Vagina (tissue), 2 donors: ENCODE measurements around the gene MBD4.

ENCODE experiments used
- CTCF ChIP-seq, 3 experiments: fragments of 450-650 bp in 2 of 3; fragments of 200-600 bp in 1 of 3; sonication (generic) in 1 of 3; IDR thresholded peaks; one replicate each; pipeline ENCODE4 v1.5.1; 2017 to 2019; ENCODE audit warnings: antibody characterized with exemption in 3 of 3, mild to moderate bottlenecking in 2 of 3, moderate library complexity in 2 of 3
- POLR2AphosphoS5 ChIP-seq, 2 donors: sonication (generic); formaldehyde crosslinking; IDR thresholded peaks; one replicate each; pipeline ENCODE4 v1.9.0; 2017; ENCODE audit warnings: antibody characterized with exemption in 2 of 2, mild to moderate bottlenecking in 2 of 2, low read depth in 1 of 2; ENCODE audit not compliant: insufficient read depth in 1 of 2

- TF ChIP-seq POLR2AphosphoS5 (IDR thresholded peaks at IDR 0.05; ENCODE audit: insufficient read depth in 1 of 2, low read depth in 1 of 2) = no peak
- no peak for TF ChIP-seq CTCF (IDR thresholded peaks at IDR 0.05)
Observed at GRCh38 chr3:129470861-129471260, 31.1 kb upstream of the MBD4 start.
